ENCODE data around the gene RAN.
"Not testable (repeated sequence)": the region's sequence is repeated elsewhere in the genome, so short reads cannot be mapped to it uniquely, and the experiment has no call there.

RAN gene

GRCh38 chr12:130880411-130880885 is 8.6 kb downstream of the RAN start:
- Histone ChIP-seq H3K4me2 (ENCODE audit: low read depth, low read length) (peak overlapping the region; percentile 87), H3K4me3 (ENCODE audit: low read length) (peak overlapping the region; percentile 71)

GRCh38 chr12:130881046-130881445 is 9.2 kb downstream of the RAN start:
- Histone ChIP-seq H3K4me2 (ENCODE audit: low read depth, low read length) (peak overlapping the region; percentile 87; the same call in 1 of the 2 replicates), H3K9me2 (replicated peaks; ENCODE audit: insufficient read depth, low read length) (no peaks in the 10 kb centered on the region), H3K9ac (ENCODE audit: low read length) (peak overlapping the region; percentile 72; the same call in 1 of the 2 replicates)

More at GRCh38 chr12:130880411-130880885, 8.6 kb downstream of the RAN start:
- Histone ChIP-seq H3K36me3 (replicated peaks; ENCODE audit: insufficient read depth, low read length) (no peaks in the 10 kb centered on the region), H2AFZ (ENCODE audit: low read length) (peak overlapping the region; percentile 39; the same call in 1 of the 2 replicates), H3K79me2 (ENCODE audit: low read length) (no peaks in the 10 kb centered on the region), H3K9me2 (replicated peaks; ENCODE audit: insufficient read depth, low read length) (no peaks in the 10 kb centered on the region), H3K27ac (ENCODE audit: low read length) (peak overlapping the region; percentile 96), H3F3A (ENCODE audit: insufficient read depth, low read length) (peaks cover 31% of the 10 kb centered on the region), H4K20me1 (ENCODE audit: insufficient read depth, low read length) (no peaks in the 10 kb centered on the region), H3K9ac (ENCODE audit: low read length) (peak overlapping the region; percentile 72), H3K4me1 (ENCODE audit: low read length) (peaks cover 23% of the 10 kb centered on the region), H3K9me3 (replicated peaks; ENCODE audit: insufficient read depth, low read length) (no peaks in the 10 kb centered on the region), H3K27me3 (replicated peaks; ENCODE audit: insufficient read depth, low read length) (no peaks in the 10 kb centered on the region)
- DNase-seq = peak; percentile 26
- TF ChIP-seq EZH2 (optimal IDR thresholded peaks at IDR 0.05; ENCODE audit: low read depth, low read length) = no peak
- no peak for TF ChIP-seq CTCF (IDR thresholded peaks at IDR 0.05; ENCODE audit: low read length)
- TF ChIP-seq EZH2phosphoT487 (IDR thresholded peaks at IDR 0.05; ENCODE audit: low read length) = no peak

GRCh38 chr12:130881548-130881947 is 9.7 kb downstream of the RAN start:
- Histone ChIP-seq H4K20me1 (ENCODE audit: insufficient read depth, low read length) (no peaks in the 10 kb centered on the region), H2AFZ (ENCODE audit: low read length) (no peak overlapping the region), H3K9me2 (replicated peaks; ENCODE audit: insufficient read depth, low read length) (no peaks in the 10 kb centered on the region), H3K9ac (ENCODE audit: low read length) (no peak overlapping the region), H3F3A (ENCODE audit: insufficient read depth, low read length) (peaks cover 29% of the 10 kb centered on the region), H3K36me3 (replicated peaks; ENCODE audit: insufficient read depth, low read length) (no peaks in the 10 kb centered on the region), H3K9me3 (replicated peaks; ENCODE audit: insufficient read depth, low read length) (no peaks in the 10 kb centered on the region), H3K27ac (ENCODE audit: low read length) (no peak overlapping the region), H3K4me2 (ENCODE audit: low read depth, low read length) (no peak overlapping the region), H3K4me3 (ENCODE audit: low read length) (no peak overlapping the region), H3K27me3 (replicated peaks; ENCODE audit: insufficient read depth, low read length) (no peaks in the 10 kb centered on the region), H3K4me1 (ENCODE audit: low read length) (peaks cover 19% of the 10 kb centered on the region), H3K79me2 (ENCODE audit: low read length) (no peaks in the 10 kb centered on the region)
- TF ChIP-seq EZH2 (optimal IDR thresholded peaks at IDR 0.05; ENCODE audit: low read depth, low read length) (no peak), EZH2phosphoT487 (IDR thresholded peaks at IDR 0.05; ENCODE audit: low read length) (no peak), CTCF (IDR thresholded peaks at IDR 0.05; ENCODE audit: low read length) (no peak)
- DNase-seq = no peak

More at GRCh38 chr12:130881046-130881445, 9.2 kb downstream of the RAN start:
- Histone ChIP-seq H3K36me3 (replicated peaks; ENCODE audit: insufficient read depth, low read length) (no peaks in the 10 kb centered on the region), H3K27ac (ENCODE audit: low read length) (no peak overlapping the region), H3F3A (ENCODE audit: insufficient read depth, low read length) (peaks cover 31% of the 10 kb centered on the region), H3K9me3 (replicated peaks; ENCODE audit: insufficient read depth, low read length) (no peaks in the 10 kb centered on the region), H4K20me1 (ENCODE audit: insufficient read depth, low read length) (no peaks in the 10 kb centered on the region), H3K79me2 (ENCODE audit: low read length) (no peaks in the 10 kb centered on the region), H2AFZ (ENCODE audit: low read length) (no peak overlapping the region), H3K4me3 (ENCODE audit: low read length) (no peak overlapping the region; the same call in 1 of the 2 replicates), H3K27me3 (replicated peaks; ENCODE audit: insufficient read depth, low read length) (no peaks in the 10 kb centered on the region), H3K4me1 (ENCODE audit: low read length) (peaks cover 23% of the 10 kb centered on the region)
- TF ChIP-seq EZH2 (optimal IDR thresholded peaks at IDR 0.05; ENCODE audit: low read depth, low read length) (no peak), CTCF (IDR thresholded peaks at IDR 0.05; ENCODE audit: low read length) (no peak), EZH2phosphoT487 (IDR thresholded peaks at IDR 0.05; ENCODE audit: low read length) (no peak)
- DNase-seq = no peak

GRCh38 chr12:130887190-130887589 is 15.3 kb downstream of the RAN start:
- H3K4me3 ChIP-seq (ENCODE audit: low read length); H3K4me1 ChIP-seq (ENCODE audit: low read length); H3K9me3 ChIP-seq (replicated peaks; ENCODE audit: insufficient read depth, low read length); H3K36me3 ChIP-seq (replicated peaks; ENCODE audit: insufficient read depth, low read length); H3K9ac ChIP-seq (ENCODE audit: low read length); H3K4me2 ChIP-seq (ENCODE audit: low read depth, low read length); H3K79me2 ChIP-seq (ENCODE audit: low read length); H3F3A ChIP-seq (ENCODE audit: insufficient read depth, low read length); H3K27ac ChIP-seq (ENCODE audit: low read length); H2AFZ ChIP-seq (ENCODE audit: low read length); H3K9me2 ChIP-seq (replicated peaks; ENCODE audit: insufficient read depth, low read length); H4K20me1 ChIP-seq (ENCODE audit: insufficient read depth, low read length); H3K27me3 ChIP-seq (replicated peaks; ENCODE audit: insufficient read depth, low read length); DNase-seq: not testable (repeated sequence)
